Measurements from ENCODE around the gene NUP37.

The NUP37 gene

DNA sequence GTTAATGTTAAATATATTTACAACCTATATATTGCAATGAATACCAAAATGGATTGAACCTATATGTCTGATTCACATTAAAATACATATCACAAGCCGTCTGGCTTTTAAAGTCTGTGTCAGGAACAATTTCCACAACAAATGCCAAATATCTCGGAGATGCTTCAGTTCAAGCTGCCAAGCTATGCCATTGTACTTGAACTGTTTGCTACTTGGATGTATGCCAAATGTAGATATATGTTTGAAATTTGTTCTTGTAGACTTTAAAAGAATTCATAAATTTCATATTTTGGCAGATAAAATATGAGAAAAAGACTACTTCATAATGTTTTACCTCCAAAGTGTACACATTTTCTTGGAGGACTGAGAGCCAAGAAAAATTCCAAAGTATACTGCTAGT, 95.1 kb downstream of the NUP37 start:
- DNase-seq: no peak

DNA sequence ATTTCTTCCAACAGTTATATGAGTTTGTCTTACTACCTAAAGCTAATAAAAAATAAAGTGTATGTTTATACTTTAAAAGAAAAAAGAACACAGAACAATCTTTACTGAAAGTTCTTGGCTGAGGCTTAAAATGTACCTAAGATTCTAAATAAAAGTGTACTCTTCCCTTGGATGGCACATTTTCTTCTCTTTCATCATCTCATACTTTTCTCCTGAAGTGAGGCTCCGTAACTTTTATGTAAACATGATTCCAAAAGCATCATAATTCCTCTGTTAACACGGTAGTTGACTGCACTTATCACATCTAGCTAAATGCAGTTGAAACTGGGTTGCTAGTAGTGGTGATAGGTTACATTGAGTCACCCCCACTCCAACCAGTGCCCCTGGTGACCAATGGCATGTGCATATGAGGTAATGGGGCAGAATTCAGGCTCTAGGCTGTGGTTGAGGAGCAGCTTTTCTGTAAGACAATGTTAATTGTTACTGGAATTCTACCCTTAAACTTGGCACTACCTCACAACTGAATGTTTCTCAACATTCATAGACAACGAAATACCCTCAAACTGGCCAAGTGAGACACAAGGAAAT, 96.5 kb downstream of the NUP37 start:
- DNase-seq: no peak

Measured in CD4-positive, alpha-beta T cell treated with Interferon gamma for 1 hour (primary cell).